ENCODE measurements around the gene ALG12.

- TF ChIP-seq CTCF (conservative IDR thresholded peaks at IDR 0.05; ENCODE audit: low read length): no peak
- no peak for TF ChIP-seq EZH2phosphoT487 (IDR thresholded peaks at IDR 0.05; ENCODE audit: borderline replicate concordance, low read depth, low read length)
These were observed 6.0 kb upstream of the ALG12 start for GRCh38 chr22:49924113-49924833.

All from OCI-LY7 (cell line).